ENCODE measurements around the gene PCDH7.

Gene PCDH7

GRCh38 chr4:30720021-30720660 is at the start of gene PCDH7:
PCDH7 (plus strand) TSS chr4:30720369; CDS start chr4:30721423, 1,054 bp downstream.
- peak; percentile 53 for DNase-seq

- no peak for DNase-seq
Observed at GRCh38 chr4:30671926-30672448, 48.2 kb upstream of the PCDH7 start.

GRCh38 chr4:30696191-30696590 is 24.0 kb upstream of the PCDH7 start:
- no peak for DNase-seq

GRCh38 chr4:30714408-30715031 is 5.6 kb upstream of the PCDH7 start:
- DNase-seq, result peak; percentile 52

GRCh38 chr4:30716158-30716557 is 4.0 kb upstream of the PCDH7 start:
- peak; percentile 13 for DNase-seq

GRCh38 chr4:30716681-30717207 is 3.4 kb upstream of the PCDH7 start:
- peak; percentile 57 for DNase-seq

GRCh38 chr4:30717208-30718020 is 2.8 kb upstream of the PCDH7 start:
- DNase-seq, result peak; percentile 64

GRCh38 chr4:30718021-30718542 is 2.1 kb upstream of the PCDH7 start:
- DNase-seq, result peak; percentile 37

- peak; percentile 48 for DNase-seq
Observed at GRCh38 chr4:30718641-30719453, 1.3 kb upstream of the PCDH7 start.

- DNase-seq, result peak; percentile 53
Observed at GRCh38 chr4:30719454-30720020, 632 bp upstream of the PCDH7 start.

- DNase-seq, result peak; percentile 47
Observed at GRCh38 chr4:30720661-30721184, 554 bp downstream of the PCDH7 start.

- peak; percentile 47 for DNase-seq
Observed at GRCh38 chr4:30721185-30722091, 1.3 kb downstream of the PCDH7 start.

- no peak for DNase-seq
Observed at GRCh38 chr4:30722092-30722358, 1.9 kb downstream of the PCDH7 start.

GRCh38 chr4:30722359-30723200 is 2.4 kb downstream of the PCDH7 start:
- DNase-seq, result no peak

GRCh38 chr4:30723201-30723955 is 3.2 kb downstream of the PCDH7 start:
- DNase-seq, result no peak

GRCh38 chr4:30724247-30724646 is 4.1 kb downstream of the PCDH7 start:
- DNase-seq, result no peak

- DNase-seq, result no peak
Observed at GRCh38 chr4:30725562-30725961, 5.4 kb downstream of the PCDH7 start.

GRCh38 chr4:30726090-30726675 is 6.0 kb downstream of the PCDH7 start:
- no peak for DNase-seq

GRCh38 chr4:30727409-30727808 is 7.2 kb downstream of the PCDH7 start:
- no peak for DNase-seq

Measured in COR-L47 (cell line).